ENCODE measurements around the gene PTPRE.

The PTPRE gene

DNA sequence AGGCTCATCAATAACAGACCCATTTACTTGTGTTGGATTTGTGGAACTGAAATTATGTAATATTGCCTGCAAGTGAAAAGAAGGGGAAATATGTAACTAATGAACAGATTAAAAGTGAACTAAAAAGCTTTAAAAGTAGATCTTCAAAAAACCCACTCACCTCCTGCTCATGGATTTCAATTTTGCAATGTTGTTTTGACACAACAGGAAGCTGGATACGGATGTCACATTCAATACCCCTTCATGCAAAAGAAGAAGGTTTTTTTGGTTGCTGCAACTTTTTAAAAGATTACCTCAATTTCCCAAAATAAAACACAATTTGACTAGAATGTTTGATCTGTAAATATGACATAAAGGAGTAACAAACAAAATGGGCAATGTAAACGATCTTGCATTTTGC, 216.0 kb downstream of the PTPRE start:
- H3K27me3 ChIP-seq (replicated peaks), result no peaks in the 10 kb centered on the region
- DNase-seq, result no peak
- in situ Hi-C loops (cut with HindIII; ENCODE audit: low pct_ligation_motif_present, low sequenced_read_pairs), result no loop called here
- TF ChIP-seq, protein P1, sequence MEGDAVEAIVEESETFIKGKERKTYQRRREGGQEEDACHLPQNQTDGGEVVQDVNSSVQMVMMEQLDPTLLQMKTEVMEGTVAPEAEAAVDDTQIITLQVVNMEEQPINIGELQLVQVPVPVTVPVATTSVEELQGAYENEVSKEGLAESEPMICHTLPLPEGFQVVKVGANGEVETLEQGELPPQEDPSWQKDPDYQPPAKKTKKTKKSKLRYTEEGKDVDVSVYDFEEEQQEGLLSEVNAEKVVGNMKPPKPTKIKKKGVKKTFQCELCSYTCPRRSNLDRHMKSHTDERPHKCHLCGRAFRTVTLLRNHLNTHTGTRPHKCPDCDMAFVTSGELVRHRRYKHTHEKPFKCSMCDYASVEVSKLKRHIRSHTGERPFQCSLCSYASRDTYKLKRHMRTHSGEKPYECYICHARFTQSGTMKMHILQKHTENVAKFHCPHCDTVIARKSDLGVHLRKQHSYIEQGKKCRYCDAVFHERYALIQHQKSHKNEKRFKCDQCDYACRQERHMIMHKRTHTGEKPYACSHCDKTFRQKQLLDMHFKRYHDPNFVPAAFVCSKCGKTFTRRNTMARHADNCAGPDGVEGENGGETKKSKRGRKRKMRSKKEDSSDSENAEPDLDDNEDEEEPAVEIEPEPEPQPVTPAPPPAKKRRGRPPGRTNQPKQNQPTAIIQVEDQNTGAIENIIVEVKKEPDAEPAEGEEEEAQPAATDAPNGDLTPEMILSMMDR (IDR thresholded peaks at IDR 0.05; ENCODE audit: low read depth, low read length, missing control alignments), result no peak
- H3K4me3 ChIP-seq (ENCODE audit: low read depth, low read length), result no peak overlapping the region
- H3K27ac ChIP-seq, result no peak overlapping the region
- H3K36me3 ChIP-seq (replicated peaks), result no peaks in the 10 kb centered on the region

DNA sequence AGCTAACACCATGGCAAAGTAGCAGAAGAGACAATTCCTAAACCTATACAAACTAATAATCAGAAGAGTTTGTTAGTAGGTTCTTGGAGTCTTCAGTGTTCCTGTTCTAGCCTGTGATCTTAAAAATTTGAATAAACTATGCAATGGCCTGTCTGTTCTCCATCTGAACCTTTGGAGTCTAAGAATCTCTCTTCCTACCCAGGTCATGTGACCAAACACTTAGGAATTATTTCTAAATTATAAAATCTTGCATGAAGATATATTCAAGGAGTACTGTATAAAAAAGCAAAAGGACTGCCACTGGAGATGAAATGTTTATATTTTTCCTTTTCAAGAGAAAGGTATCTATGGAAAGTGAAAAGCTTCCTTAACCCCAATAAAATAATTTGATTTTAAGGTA, 216.9 kb downstream of the PTPRE start:
- TF ChIP-seq, protein P1 (IDR thresholded peaks at IDR 0.05; ENCODE audit: low read depth, low read length, missing control alignments), result no peak
- H3K36me3 ChIP-seq (replicated peaks), result no peaks in the 10 kb centered on the region
- H3K4me3 ChIP-seq (ENCODE audit: low read depth, low read length), result no peak overlapping the region

DNA sequence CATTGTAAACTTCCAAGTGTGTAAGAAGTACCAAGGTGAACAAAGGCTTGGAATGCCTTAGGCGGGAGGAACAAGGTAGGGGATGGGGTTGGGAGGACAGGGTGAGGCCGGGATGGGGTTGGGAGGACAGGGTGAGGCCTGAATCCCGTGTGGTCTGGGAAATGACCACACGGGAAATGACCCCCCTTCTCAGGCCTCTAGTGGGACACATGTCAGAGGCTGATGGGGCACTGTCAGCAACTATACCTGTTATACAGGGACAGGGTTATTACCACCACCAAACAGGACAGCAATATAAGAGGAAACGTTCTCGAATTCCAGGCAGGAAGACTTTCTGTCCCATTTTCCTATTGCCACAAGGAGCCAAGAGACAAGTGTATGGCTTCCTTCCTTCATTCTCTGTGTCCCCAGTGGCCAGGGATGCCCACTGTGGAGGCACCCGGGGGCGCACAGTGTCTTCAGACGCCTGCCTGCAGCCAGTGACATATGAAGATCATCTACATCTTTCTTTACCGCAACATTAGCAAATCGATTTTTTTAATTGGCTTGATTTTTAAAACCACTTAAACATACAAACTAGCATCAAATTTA, 218.0 kb downstream of the PTPRE start:
- in situ Hi-C loops (cut with HindIII; ENCODE audit: low pct_ligation_motif_present, low sequenced_read_pairs), result no loop called here
- H3K4me3 ChIP-seq (ENCODE audit: low read depth, low read length), result peak overlapping the region; percentile 80
- no peaks in the 10 kb centered on the region for H3K27me3 ChIP-seq (replicated peaks)
- TF ChIP-seq, protein P1 (IDR thresholded peaks at IDR 0.05; ENCODE audit: low read depth, low read length, missing control alignments), result no peak
- no peak overlapping the region for H3K27ac ChIP-seq
- H3K36me3 ChIP-seq (replicated peaks), result no peaks in the 10 kb centered on the region
- DNase-seq, result no peak

More for the DNA sequence above, 216.9 kb downstream of the PTPRE start:
- Histone ChIP-seq H3K27ac (no peak overlapping the region), H3K27me3 (replicated peaks) (no peaks in the 10 kb centered on the region)
- no peak for DNase-seq
- in situ Hi-C loops (cut with HindIII; ENCODE audit: low pct_ligation_motif_present, low sequenced_read_pairs), result no loop called here

DNA sequence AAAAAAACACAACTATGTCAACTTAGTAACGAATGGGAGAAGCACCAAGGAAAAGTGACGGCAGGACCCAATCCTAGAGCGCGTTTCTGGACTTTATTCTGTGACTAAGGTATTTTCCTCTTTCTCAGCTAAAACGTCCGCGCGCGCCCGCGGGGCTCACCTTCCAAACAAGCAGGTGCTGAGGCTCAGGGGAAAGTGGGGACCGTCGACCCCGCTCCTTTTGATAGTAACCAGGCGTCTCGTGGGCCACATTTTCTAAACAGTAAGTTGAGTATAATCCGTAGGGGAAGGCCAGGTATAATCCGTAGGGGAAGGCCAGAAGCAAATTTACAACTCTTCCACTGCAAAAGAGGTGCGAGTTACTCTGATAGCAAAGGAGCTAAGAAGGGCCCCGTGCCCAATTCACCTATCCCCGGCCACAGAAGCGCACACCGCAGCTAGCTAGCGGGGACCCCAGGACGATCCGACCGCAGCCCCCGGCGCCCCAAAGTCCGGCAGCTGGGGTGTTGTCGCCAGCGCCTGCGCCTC, 218.6 kb downstream of the PTPRE start:
- no peaks in the 10 kb centered on the region for H3K27me3 ChIP-seq (replicated peaks)
- in situ Hi-C loops (cut with HindIII; ENCODE audit: low pct_ligation_motif_present, low sequenced_read_pairs), result no loop called here
- peak overlapping the region; percentile 80 for H3K4me3 ChIP-seq (ENCODE audit: low read depth, low read length)
- TF ChIP-seq, protein P1 (IDR thresholded peaks at IDR 0.05; ENCODE audit: low read depth, low read length, missing control alignments), result no peak
- H3K27ac ChIP-seq, result no peak overlapping the region
- DNase-seq, result no peak
- H3K36me3 ChIP-seq (replicated peaks), result no peaks in the 10 kb centered on the region

DNA sequence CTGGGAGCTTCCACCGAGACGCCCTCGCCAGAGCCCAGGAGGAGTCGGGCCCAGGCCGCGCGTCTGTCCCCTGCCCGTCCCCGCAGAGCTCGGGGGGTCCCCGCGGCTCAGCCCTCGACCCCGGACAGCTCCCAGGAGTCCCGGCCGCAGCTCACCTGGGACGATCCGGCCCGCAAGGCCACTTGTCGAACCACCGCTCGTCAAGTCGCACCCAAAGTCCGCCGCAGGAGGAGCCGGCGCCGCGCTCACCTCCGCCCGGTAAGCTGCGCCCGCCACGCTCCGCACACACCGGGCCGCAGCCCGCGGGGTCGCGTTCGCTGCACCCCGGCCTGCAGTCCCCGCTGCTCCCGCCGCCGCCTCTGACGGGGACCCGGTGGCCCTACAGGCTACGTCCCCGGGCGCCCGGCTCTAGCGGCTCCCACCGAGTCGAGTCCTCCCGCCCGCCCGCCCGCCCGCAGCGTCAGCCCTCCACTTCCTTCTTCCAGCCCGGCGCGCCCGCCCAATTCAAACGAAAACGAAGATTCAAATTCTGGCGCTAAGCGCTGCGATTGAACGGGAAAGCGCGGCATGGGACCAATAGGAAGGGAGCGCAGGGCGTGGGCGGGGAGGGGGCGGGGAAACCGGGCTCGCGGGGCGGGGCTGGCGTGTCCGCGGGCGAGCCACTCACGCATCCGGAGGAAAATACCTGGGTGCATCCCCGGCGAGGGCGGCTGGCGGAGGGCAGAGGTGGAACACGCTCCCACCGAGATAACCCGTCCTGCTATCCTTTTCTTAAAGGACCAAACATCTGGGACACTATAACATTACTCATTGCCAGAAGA, 219.3 kb downstream of the PTPRE start, which contains the start of gene MKI67:
MKI67 (minus strand) TSS at position 480 of the 821 bp plus-strand sequence. CDS start 756 bp downstream, outside the sequence.
- Histone ChIP-seq H3K4me3 (ENCODE audit: low read depth, low read length) (peak within 1 kb of the TSS; percentile 80), H3K27ac (no peak within 1 kb of the TSS), H3K36me3 (replicated peaks) (no peaks in the 10 kb centered on the region), H3K27me3 (replicated peaks) (no peaks in the 10 kb centered on the region)
- in situ Hi-C loops (cut with HindIII; ENCODE audit: low pct_ligation_motif_present, low sequenced_read_pairs), result no loop called here
- peak; percentile 86 for DNase-seq
- TF ChIP-seq, protein P1 (IDR thresholded peaks at IDR 0.05; ENCODE audit: low read depth, low read length, missing control alignments), result no peak

Measured in brain microvascular endothelial cell (primary cell).